Gastroesophageal sphincter (tissue), 3 donors: ENCODE results near the gene OPCML.

ENCODE experiments used
- EP300 ChIP-seq: sonication (generic); formaldehyde crosslinking; IDR thresholded peaks from one replicate; pipeline ENCODE4 v1.6.1; 2017; ENCODE audit warnings: antibody characterized with exemption, mild to moderate bottlenecking
- POLR2A ChIP-seq, 2 donors: fragments of 450-650 bp; IDR thresholded peaks; one replicate each; pipeline ENCODE4 v1.6.1; 2017; ENCODE audit warnings: antibody characterized with exemption in 2 of 2, mild to moderate bottlenecking in 2 of 2, moderate library complexity in 1 of 2
- POLR2AphosphoS5 ChIP-seq: sonication (generic); formaldehyde crosslinking; IDR thresholded peaks from one replicate; pipeline ENCODE4 v1.6.1; 2017; ENCODE audit warnings: antibody characterized with exemption
- TF ChIP-seq, protein P1 (sequence below), 4 experiments: fragments of 200-600 bp in 2 of 4; fragments of 450-650 bp in 2 of 4; sonication (generic) in 1 of 4; IDR thresholded peaks; one replicate each; pipeline ENCODE4 v1.5.1; 2017 to 2019; ENCODE audit warnings: antibody characterized with exemption in 4 of 4, mild to moderate bottlenecking in 2 of 4, moderate library complexity in 2 of 4

DNA sequence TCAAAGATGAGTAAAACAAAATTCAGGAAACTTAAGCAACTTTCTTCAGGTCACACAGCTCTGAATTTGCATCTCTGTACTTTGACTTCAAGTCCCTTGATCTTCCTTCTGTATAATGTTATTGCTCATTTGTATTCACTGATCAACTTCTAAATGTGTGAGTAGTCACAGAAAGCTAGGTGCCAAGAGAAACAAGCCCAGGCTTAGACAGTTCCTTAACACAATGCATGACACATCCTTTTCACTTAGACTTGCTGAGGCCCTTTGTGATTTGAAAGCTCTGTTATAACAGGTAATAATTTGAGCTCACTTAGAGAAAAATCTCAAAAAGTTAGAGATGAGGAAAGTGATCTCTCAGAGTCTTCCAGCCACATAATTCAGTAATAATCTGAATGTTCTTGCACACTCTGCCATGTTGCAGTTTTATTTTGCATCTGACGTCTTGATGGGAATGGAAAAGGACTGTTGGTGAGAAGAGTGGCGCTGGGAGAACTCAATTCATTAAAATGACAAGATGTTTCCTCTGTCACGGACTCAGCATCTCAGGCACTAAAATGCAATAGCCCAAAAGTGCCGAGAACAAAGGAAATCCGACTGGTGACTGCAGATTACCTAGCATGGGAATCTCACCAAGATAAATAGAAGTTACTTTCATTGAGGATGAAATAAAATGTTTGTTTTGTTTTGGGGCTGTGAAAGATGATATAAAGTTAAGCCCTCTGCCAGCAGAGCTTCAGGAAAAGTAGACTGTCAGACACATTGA is 665.3 kb downstream of the OPCML start:
- TF ChIP-seq, protein P1, sequence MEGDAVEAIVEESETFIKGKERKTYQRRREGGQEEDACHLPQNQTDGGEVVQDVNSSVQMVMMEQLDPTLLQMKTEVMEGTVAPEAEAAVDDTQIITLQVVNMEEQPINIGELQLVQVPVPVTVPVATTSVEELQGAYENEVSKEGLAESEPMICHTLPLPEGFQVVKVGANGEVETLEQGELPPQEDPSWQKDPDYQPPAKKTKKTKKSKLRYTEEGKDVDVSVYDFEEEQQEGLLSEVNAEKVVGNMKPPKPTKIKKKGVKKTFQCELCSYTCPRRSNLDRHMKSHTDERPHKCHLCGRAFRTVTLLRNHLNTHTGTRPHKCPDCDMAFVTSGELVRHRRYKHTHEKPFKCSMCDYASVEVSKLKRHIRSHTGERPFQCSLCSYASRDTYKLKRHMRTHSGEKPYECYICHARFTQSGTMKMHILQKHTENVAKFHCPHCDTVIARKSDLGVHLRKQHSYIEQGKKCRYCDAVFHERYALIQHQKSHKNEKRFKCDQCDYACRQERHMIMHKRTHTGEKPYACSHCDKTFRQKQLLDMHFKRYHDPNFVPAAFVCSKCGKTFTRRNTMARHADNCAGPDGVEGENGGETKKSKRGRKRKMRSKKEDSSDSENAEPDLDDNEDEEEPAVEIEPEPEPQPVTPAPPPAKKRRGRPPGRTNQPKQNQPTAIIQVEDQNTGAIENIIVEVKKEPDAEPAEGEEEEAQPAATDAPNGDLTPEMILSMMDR (IDR thresholded peaks at IDR 0.05), result no peak
- TF ChIP-seq POLR2A (IDR thresholded peaks at IDR 0.05), result no peak
- TF ChIP-seq EP300, result no peak
- no peak for TF ChIP-seq POLR2AphosphoS5
